Tibial nerve (tissue), 3 donors: ENCODE results near the gene FCHSD2.

Source experiments
- CTCF ChIP-seq, 5 experiments: fragments of 200-600 bp in 3 of 5; fragments of 450-650 bp in 2 of 5; sonication (generic) in 3 of 5; IDR thresholded peaks; one replicate each; pipeline ENCODE4 v1.5.1; 2016 to 2019; ENCODE audit warnings: antibody characterized with exemption in 5 of 5, mild to moderate bottlenecking in 3 of 5, moderate library complexity in 2 of 5
- POLR2A ChIP-seq, 2 donors: fragments of 450-650 bp; IDR thresholded peaks; one replicate each; pipeline ENCODE4 v1.6.1; 2017; ENCODE audit warnings: antibody characterized with exemption in 2 of 2, mild to moderate bottlenecking in 2 of 2, moderate library complexity in 2 of 2

DNA sequence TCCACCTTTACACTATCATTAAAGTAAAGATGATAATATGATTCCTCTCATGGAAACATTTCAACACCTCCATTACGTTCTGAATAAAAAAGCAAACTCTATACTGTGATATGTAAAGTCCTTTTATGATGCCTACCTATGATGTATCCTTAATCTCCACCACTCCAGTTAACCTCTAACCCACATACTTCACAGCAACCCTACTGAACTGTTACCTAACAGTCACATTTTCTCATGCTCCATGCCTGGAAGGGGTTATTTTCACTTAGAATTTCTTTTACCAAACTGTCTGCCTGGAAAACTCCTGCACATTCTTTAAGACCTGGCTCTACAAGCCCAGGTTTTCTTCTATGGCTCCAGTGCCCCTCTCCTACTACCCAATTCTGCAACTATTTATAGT, 129.1 kb downstream of the FCHSD2 start:
- TF ChIP-seq CTCF (IDR thresholded peaks at IDR 0.05) (no peak), POLR2A (IDR thresholded peaks at IDR 0.05) (no peak)
